Measurements from ENCODE around the gene BTG2.

GRCh38 chr1:203271018-203271743 is 34.1 kb upstream of the BTG2 start:
- no peak for TF ChIP-seq POLR2AphosphoS5 (IDR thresholded peaks at IDR 0.05; ENCODE audit: low read depth, low read length)
- no peak for TF ChIP-seq TAF1 (IDR thresholded peaks at IDR 0.05; ENCODE audit: borderline replicate concordance, low read depth, low read length)

Measured in GM12892 (cell line).